HL-60 (cell line): ENCODE results near the gene LRRC4C.
"Not testable (repeated sequence)": the region's sequence is repeated elsewhere in the genome, so short reads cannot be mapped to it uniquely, and the experiment has no call there.

ENCODE experiments used
- DNase-seq, 2 experiments: peaks; one replicate each; pipeline ENCODE4 v3.0.0-alpha.2; 2010 to 2020; ENCODE audit warnings: low read depth in 1 of 2, low spot score in 1 of 2
- H3K27ac ChIP-seq: fragments of 250-450 bp; sonication (Bioruptor Pico); replicated peaks from 2 replicates; pipeline ENCODE4 v1.5.1; 2020; ENCODE audit warnings: mild to moderate bottlenecking, moderate library complexity
- H3K27me3 ChIP-seq: fragments of 250-450 bp; sonication (Bioruptor Pico); 2 replicates; pipeline ENCODE4 v1.5.1; 2021; ENCODE audit warnings: mild to moderate bottlenecking, moderate library complexity; ENCODE audit not compliant: insufficient read depth, poor library complexity, severe bottlenecking
- H3K4me3 ChIP-seq: replicated peaks from 2 replicates; pipeline ENCODE4 v1.5.1; 2011; ENCODE audit warnings: mild to moderate bottlenecking, control low read depth, low read length; ENCODE audit not compliant: insufficient read depth
- GABPA ChIP-seq: IDR thresholded peaks from 2 replicates; pipeline ENCODE4 v1.6.1; 2012; ENCODE audit warnings: low read depth
- POLR2AphosphoS5 ChIP-seq: IDR thresholded peaks from 2 replicates; pipeline ENCODE4 v1.6.1; 2012; ENCODE audit warnings: low read depth
- REST ChIP-seq: IDR thresholded peaks from 2 replicates; pipeline ENCODE4 v1.6.1; 2012; ENCODE audit warnings: low read depth; ENCODE audit not compliant: insufficient replicate concordance
- SPI1 ChIP-seq: IDR thresholded peaks from 2 replicates; pipeline ENCODE4 v1.6.1; 2012; ENCODE audit warnings: low read depth, mild to moderate bottlenecking, borderline replicate concordance
- TF ChIP-seq, protein P1 (sequence below): IDR thresholded peaks from one replicate; pipeline ENCODE4 v1.5.1; 2011; ENCODE audit warnings: low read length, control low read depth, inconsistent platforms; ENCODE audit not compliant: insufficient read depth

The LRRC4C gene

DNA sequence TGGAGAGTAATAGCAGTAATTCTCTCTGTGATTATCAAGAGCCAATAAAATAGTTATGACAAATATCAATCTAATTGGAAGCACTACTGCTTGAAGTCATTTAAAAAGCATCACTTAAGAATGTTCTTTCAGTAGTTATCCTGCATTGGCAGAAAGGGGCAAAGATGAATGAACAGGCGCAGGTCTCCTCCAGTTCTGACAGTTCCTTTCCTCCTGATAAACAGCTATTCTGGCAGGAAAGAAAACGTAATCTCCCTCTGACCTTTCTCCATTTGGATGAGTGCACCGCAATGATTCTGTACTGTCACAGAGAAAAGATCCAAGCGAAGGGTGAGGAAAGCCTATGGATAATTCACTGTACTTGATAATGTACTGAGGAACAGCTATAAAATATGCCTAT, 521.5 kb downstream of the LRRC4C start:
- no peaks in the 10 kb centered on the region for H3K27me3 ChIP-seq
- H3K27ac ChIP-seq: no peak overlapping the region
- no peak overlapping the region for H3K4me3 ChIP-seq
- DNase-seq: no peak
- TF ChIP-seq, protein P1, sequence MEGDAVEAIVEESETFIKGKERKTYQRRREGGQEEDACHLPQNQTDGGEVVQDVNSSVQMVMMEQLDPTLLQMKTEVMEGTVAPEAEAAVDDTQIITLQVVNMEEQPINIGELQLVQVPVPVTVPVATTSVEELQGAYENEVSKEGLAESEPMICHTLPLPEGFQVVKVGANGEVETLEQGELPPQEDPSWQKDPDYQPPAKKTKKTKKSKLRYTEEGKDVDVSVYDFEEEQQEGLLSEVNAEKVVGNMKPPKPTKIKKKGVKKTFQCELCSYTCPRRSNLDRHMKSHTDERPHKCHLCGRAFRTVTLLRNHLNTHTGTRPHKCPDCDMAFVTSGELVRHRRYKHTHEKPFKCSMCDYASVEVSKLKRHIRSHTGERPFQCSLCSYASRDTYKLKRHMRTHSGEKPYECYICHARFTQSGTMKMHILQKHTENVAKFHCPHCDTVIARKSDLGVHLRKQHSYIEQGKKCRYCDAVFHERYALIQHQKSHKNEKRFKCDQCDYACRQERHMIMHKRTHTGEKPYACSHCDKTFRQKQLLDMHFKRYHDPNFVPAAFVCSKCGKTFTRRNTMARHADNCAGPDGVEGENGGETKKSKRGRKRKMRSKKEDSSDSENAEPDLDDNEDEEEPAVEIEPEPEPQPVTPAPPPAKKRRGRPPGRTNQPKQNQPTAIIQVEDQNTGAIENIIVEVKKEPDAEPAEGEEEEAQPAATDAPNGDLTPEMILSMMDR: no peak
- no peak for TF ChIP-seq REST

- TF ChIP-seq, protein P1: no peak
- no peak for TF ChIP-seq POLR2AphosphoS5
- no peak for TF ChIP-seq GABPA
- TF ChIP-seq SPI1: no peak
- TF ChIP-seq REST: no peak
- Histone ChIP-seq H3K27ac (no peak overlapping the region), H3K27me3 (no peaks in the 10 kb centered on the region), H3K4me3 (no peak overlapping the region)
- no peak for DNase-seq
Observed at GRCh38 chr11:40924915-40925314, 534.5 kb downstream of the LRRC4C start.

DNA sequence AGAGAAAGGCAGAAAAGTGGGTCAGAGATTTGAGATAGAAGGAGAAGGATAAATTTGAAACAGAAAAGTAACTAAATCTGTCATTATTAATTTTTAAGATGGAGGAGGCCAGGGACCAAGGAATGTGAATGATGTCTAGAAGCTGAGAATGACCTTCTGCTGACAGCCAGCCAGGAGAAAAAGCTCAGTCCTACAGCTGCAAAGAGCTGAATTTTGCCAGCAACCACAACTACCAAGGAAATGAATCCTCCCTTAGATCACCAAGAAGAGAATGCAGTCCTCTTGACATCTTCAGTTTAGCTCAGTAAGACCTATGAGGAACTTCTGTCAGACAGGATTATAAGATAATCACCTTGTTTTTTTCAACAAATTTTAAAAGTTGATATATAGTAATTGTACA, 538.2 kb downstream of the LRRC4C start:
- Histone ChIP-seq H3K27ac (no peak overlapping the region), H3K27me3 (no peaks in the 10 kb centered on the region), H3K4me3 (no peak overlapping the region)
- no peak for DNase-seq
- TF ChIP-seq, protein P1: no peak
- TF ChIP-seq REST (no peak), GABPA (no peak), SPI1 (no peak), POLR2AphosphoS5 (no peak)

- H3K27me3 ChIP-seq, H3K4me3 ChIP-seq, DNase-seq: not testable (repeated sequence)
Observed at GRCh38 chr11:40910774-40911173, 548.7 kb downstream of the LRRC4C start.

More at GRCh38 chr11:40910774-40911173, 548.7 kb downstream of the LRRC4C start:
- not testable (repeated sequence) for H3K27ac ChIP-seq
